Lung (tissue), 12 donors: ENCODE results near the gene OR52N2. TPM values are rescaled to one million over a fixed set of nuclear protein-coding genes. Genes with fewer than 3 reads are reported as not detected.

ENCODE experiments used
- ATAC-seq: fragments of 200-7000 bp; cut with Tn5 transposase; one replicate; pipeline ENCODE4 v1.9.1; 2020; ENCODE audit warnings: moderate number of reproducible peaks; ENCODE audit not compliant: insufficient read depth, low FRiP score
- DNase-seq, 3 donors: peaks; one replicate each; pipeline ENCODE4 v3.0.0-alpha.2; 2013 to 2017
- H3K27ac ChIP-seq, 2 donors: one replicate each; pipeline ENCODE4 v1.5.1; 2013; ENCODE audit warnings: mild to moderate bottlenecking in 2 of 2, moderate library complexity in 2 of 2, control low read depth in 1 of 2, inconsistent platforms in 1 of 2, low read depth in 1 of 2, low read length in 1 of 2
- H3K27me3 ChIP-seq, 3 donors: one replicate each; pipeline ENCODE4 v1.5.1; 2013; ENCODE audit warnings: low read length in 2 of 3; ENCODE audit not compliant: control insufficient read depth in 3 of 3, insufficient read depth in 3 of 3
- H3K36me3 ChIP-seq, 4 donors: one replicate each; pipeline ENCODE4 v1.5.1; 2013; ENCODE audit warnings: low read length in 4 of 4, mild to moderate bottlenecking in 1 of 4, moderate library complexity in 1 of 4; ENCODE audit not compliant: control insufficient read depth in 4 of 4, insufficient read depth in 4 of 4
- H3K4me1 ChIP-seq, 5 donors: one replicate each; pipeline ENCODE4 v1.5.1; 2013; ENCODE audit warnings: low read length in 5 of 5, mild to moderate bottlenecking in 2 of 5, moderate library complexity in 1 of 5; ENCODE audit not compliant: control insufficient read depth in 5 of 5, insufficient read depth in 5 of 5
- H3K4me3 ChIP-seq: one replicate; pipeline ENCODE4 v1.5.1; 2013; ENCODE audit warnings: mild to moderate bottlenecking, control low read depth, moderate library complexity
- H3K9ac ChIP-seq, 2 donors: one replicate each; pipeline ENCODE4 v1.5.1; 2013; ENCODE audit warnings: low read length in 2 of 2, control low read depth in 1 of 2; ENCODE audit not compliant: insufficient read depth in 1 of 2
- H3K9me3 ChIP-seq, 4 donors: one replicate each; pipeline ENCODE4 v1.5.1; 2013; ENCODE audit warnings: low read length in 3 of 4, mild to moderate bottlenecking in 1 of 4, moderate library complexity in 1 of 4; ENCODE audit not compliant: control insufficient read depth in 4 of 4, insufficient read depth in 3 of 4
- CTCF ChIP-seq: IDR thresholded peaks from 2 replicates; pipeline ENCODE4 v1.5.1; 2012; ENCODE audit warnings: mild to moderate bottlenecking; ENCODE audit errors: control extremely low read depth, extremely low read depth
- WGBS, 2 donors: extraction: QIAGEN DNeasy Blood & Tissue Kit; methylation state at CpG; one replicate each; pipeline ENCODE4 v1.1.7; 2013; 5-methylcytosine and 5-hydroxymethylcytosine counted together
- polyA plus RNA-seq, 2 donors: library from polyadenylated mRNA; stranded (reverse); fragments of 200-250 nt; gene quantifications; one replicate each; pipeline ENCODE4 v1.2.1, GENCODE V29; 2013
- total RNA-seq, 2 donors: library from RNA; depleted of rRNA in 1 of 2; stranded (reverse); fragments of >200 nt in 1 of 2; gene quantifications; one replicate each; pipeline ENCODE4 v1.2.1, GENCODE V29; 2014 to 2021
- donor health status: control.
- donor health status: control.
- donor health status: Bipolar disorder and iron deficiency.
- donor health status: healthy.
- donor health status: DM: yes; HTN: yes; CAD: no.

OR52N2 gene
- total and polyA plus RNA-seq, 4 donors: 0.06 TPM; not detected in 3

- H3K27ac ChIP-seq: no peak overlapping the region
- no peaks in the 10 kb centered on the region for H3K27me3 ChIP-seq
- no peak overlapping the region for H3K4me3 ChIP-seq
- H3K9me3 ChIP-seq: no peaks in the 10 kb centered on the region
- ATAC-seq (no peak), DNase-seq (no peak)
- no peaks in the 10 kb centered on the region for H3K36me3 ChIP-seq
- WGBS, 2 donors: 90 to 98% methylated on average over 1 of the region's 1 CpG
- H3K4me1 ChIP-seq: no peaks in the 10 kb centered on the region
- no peak overlapping the region for H3K9ac ChIP-seq
- TF ChIP-seq CTCF: no peak
Measured at GRCh38 chr11:5851002-5851401, 42.3 kb downstream of the OR52N2 start.

GRCh38 chr11:5857590-5857989 is 48.9 kb downstream of the OR52N2 start, which contains the start of gene OR52E8:
Gene OR52E8 (minus strand): TSS chr11:5857690. CDS start chr11:5857690, 0 bp downstream.
- H3K27me3 ChIP-seq: no peaks in the 10 kb centered on the region
- no peaks in the 10 kb centered on the region for H3K36me3 ChIP-seq
- H3K27ac ChIP-seq: no peak within 1 kb of the TSS
- DNase-seq (no peak), ATAC-seq (no peak)
- no peak within 1 kb of the TSS for H3K9ac ChIP-seq
- no peak for TF ChIP-seq CTCF
- no peaks in the 10 kb centered on the region for H3K9me3 ChIP-seq
- WGBS, 2 donors: 94 to 97% methylated on average over 3 of the region's 3 CpGs
- no peaks in the 10 kb centered on the region for H3K4me1 ChIP-seq
- H3K4me3 ChIP-seq: no peak within 1 kb of the TSS

- Histone ChIP-seq H3K36me3 (no peaks in the 10 kb centered on the region), H3K9ac (no peak overlapping the region), H3K9me3 (peaks cover 0 to 5% (median 0%) of the 10 kb centered on the region in 4 donors), H3K4me3 (no peak overlapping the region), H3K27ac (no peak overlapping the region), H3K27me3 (no peaks in the 10 kb centered on the region), H3K4me1 (no peaks in the 10 kb centered on the region)
- WGBS, 2 donors: 88 to 93% methylated on average over 2 of the region's 2 CpGs
- DNase-seq: no peak
- TF ChIP-seq CTCF: no peak
- no peak for ATAC-seq
Measured at GRCh38 chr11:5865826-5866225, 57.1 kb downstream of the OR52N2 start.

Other genes with a start within 250 kb of the OR52N2 start
- not detected for gene OR52B6, start 228.0 kb upstream of the OR52N2 start, total RNA-seq
- gene OR52B6, start 228.0 kb upstream of the OR52N2 start, polyA plus RNA-seq: not detected
- gene TRIM6, start 212.3 kb upstream of the OR52N2 start, total RNA-seq: 1 to 10 TPM; 2.5 to 4.2 TPM
- 1 to 10 TPM; 2.1 to 3.1 TPM for gene TRIM6, start 212.3 kb upstream of the OR52N2 start, polyA plus RNA-seq
- 10 to 100 TPM in 1 of 2 donors, 1 to 10 TPM in 1; 8.5 to 10.9 TPM for gene TRIM34, start 183.9 kb upstream of the OR52N2 start, total RNA-seq
- 1 to 10 TPM; 4.1 to 8.0 TPM for gene TRIM34, start 183.9 kb upstream of the OR52N2 start, polyA plus RNA-seq
- gene TRIM5, start 123.8 kb upstream of the OR52N2 start, total RNA-seq: 10 to 100 TPM; 34.1 to 46.0 TPM
- gene TRIM5, start 123.8 kb upstream of the OR52N2 start, polyA plus RNA-seq: 10 to 100 TPM; 12.3 to 15.3 TPM
- 100 to 1,000 TPM; 107 to 128 TPM for gene TRIM22, start 119.1 kb upstream of the OR52N2 start, total RNA-seq
- 100 to 1,000 TPM in 1 of 2 donors, 10 to 100 TPM in 1; 59.0 to 173 TPM for gene TRIM22, start 119.1 kb upstream of the OR52N2 start, polyA plus RNA-seq
- gene OR56B1, start 72.5 kb upstream of the OR52N2 start, total RNA-seq: not detected
- under 1 TPM; 0.03 to 0.08 TPM for gene OR56B1, start 72.5 kb upstream of the OR52N2 start, polyA plus RNA-seq
- under 1 TPM; 0.26 to 0.28 TPM for gene OR52N4, start 54.7 kb upstream of the OR52N2 start, total RNA-seq
- gene OR52N4, start 54.7 kb upstream of the OR52N2 start, polyA plus RNA-seq: under 1 TPM; 0.31 to 0.41 TPM
- not detected for gene OR52N5, start 25.6 kb upstream of the OR52N2 start, total RNA-seq
- not detected for gene OR52N5, start 25.6 kb upstream of the OR52N2 start, polyA plus RNA-seq
- not detected for gene OR52N1, start 17.7 kb upstream of the OR52N2 start, total RNA-seq
- not detected for gene OR52N1, start 17.7 kb upstream of the OR52N2 start, polyA plus RNA-seq
- gene OR52E6, start 33.0 kb downstream of the OR52N2 start, total RNA-seq: not detected
- gene OR52E6, start 33.0 kb downstream of the OR52N2 start, polyA plus RNA-seq: not detected
- gene OR52E8, start 48.8 kb downstream of the OR52N2 start, total RNA-seq: under 1 TPM in 1 of 2 donors, not detected in 1; 0.18 TPM
- not detected for gene OR52E8, start 48.8 kb downstream of the OR52N2 start, polyA plus RNA-seq
- gene OR52E4, start 71.7 kb downstream of the OR52N2 start, total RNA-seq: not detected
- not detected for gene OR52E4, start 71.7 kb downstream of the OR52N2 start, polyA plus RNA-seq
- gene OR52E5, start 84.3 kb downstream of the OR52N2 start, total RNA-seq: not detected
- gene OR52E5, start 84.3 kb downstream of the OR52N2 start, polyA plus RNA-seq: not detected
- gene OR56A3, start 133.3 kb downstream of the OR52N2 start, total RNA-seq: not detected
- not detected for gene OR56A3, start 133.3 kb downstream of the OR52N2 start, polyA plus RNA-seq
- not detected for gene OR56A5, start 159.6 kb downstream of the OR52N2 start, total RNA-seq
- gene OR56A5, start 159.6 kb downstream of the OR52N2 start, polyA plus RNA-seq: not detected
- under 1 TPM; 0.18 to 0.23 TPM for gene OR52L1, start 178.1 kb downstream of the OR52N2 start, total RNA-seq
- gene OR52L1, start 178.1 kb downstream of the OR52N2 start, polyA plus RNA-seq: not detected
- gene OR56A4, start 198.0 kb downstream of the OR52N2 start, total RNA-seq: under 1 TPM in 1 of 2 donors, not detected in 1; 0.06 TPM
- not detected for gene OR56A4, start 198.0 kb downstream of the OR52N2 start, polyA plus RNA-seq
- gene OR56A1, start 221.8 kb downstream of the OR52N2 start, total RNA-seq: under 1 TPM in 1 of 2 donors, not detected in 1; 0.09 TPM
- not detected for gene OR56A1, start 221.8 kb downstream of the OR52N2 start, polyA plus RNA-seq